Measurements from ENCODE around the gene DCBLD2.

DCBLD2 gene

DNA sequence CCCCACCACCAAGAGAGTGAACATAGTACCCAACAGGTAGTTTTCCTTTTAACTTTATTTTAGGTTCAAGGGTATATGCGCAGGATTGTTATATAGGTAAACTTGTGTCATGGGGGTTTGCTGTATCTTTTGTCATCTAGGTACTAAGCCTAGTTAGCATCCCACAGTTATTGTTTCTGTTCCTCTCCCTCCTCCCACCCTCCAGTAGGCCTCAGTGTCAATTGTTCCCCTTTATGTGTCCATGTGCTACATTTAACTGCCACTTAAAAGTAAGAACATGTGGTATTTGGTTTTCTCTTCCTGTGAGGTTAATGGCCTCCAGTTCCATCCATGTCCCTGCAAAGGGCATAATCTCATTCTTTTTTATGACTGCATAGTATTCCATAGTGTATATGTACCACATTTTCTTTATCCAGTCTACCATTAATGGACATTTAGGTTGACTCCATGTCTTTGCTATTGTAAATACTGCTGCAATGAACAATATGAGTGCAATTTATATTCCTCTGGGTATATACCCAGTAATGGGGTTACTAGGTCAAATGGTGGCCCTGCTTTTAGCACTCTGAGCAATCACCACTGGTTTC is 72.2 kb downstream of the DCBLD2 start:
- Mint-ChIP-seq H3K4me3 (no peak overlapping the region), H3K4me1 (no peaks in the 10 kb centered on the region), H3K9me3 (peaks cover 11 to 21% of the 10 kb centered on the region in 2 donors), H3K27me3 (no peaks in the 10 kb centered on the region), H3K27ac (no peak overlapping the region), H3K36me3 (peaks cover 0 to 4% of the 10 kb centered on the region in 2 donors)
- ATAC-seq (replicated peaks) (peak; percentile 49 to 55), DNase-seq (no peak)

DNA sequence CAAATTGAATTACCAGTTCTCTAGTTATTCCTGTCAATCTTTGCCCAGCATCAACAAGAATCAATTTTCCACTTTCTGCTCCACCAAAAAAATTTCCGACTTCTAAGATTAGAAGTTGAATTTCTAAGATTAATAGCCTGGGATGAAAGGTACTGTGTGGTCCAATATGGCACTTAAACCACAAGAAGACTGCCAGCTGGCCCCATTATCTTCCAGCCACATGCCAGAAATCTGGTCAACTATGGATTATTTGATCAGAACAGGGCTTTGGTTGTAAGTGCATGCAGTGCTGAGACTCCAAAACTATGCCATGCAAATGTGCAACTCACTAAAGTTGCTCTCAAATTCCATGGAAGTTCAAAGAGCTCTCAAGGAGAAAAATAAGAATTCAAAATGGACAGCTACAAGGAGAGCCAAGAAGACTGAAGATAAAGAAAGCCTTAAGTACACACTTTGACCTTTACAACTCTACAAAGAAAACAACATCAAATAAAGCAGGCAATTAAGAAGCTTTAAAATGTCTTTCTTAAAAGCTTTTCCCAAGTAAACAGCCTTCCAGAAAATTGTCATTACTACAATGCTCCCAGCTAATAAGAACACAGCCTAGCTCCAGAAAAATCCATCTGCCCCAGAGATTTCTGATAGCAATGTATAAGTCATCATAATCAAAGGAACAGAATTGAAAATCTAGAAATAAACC is 74.1 kb downstream of the DCBLD2 start:
- Mint-ChIP-seq H3K27me3 (no peaks in the 10 kb centered on the region), H3K36me3 (peaks cover 0 to 4% of the 10 kb centered on the region in 2 donors), H3K9me3 (peaks cover 8 to 16% of the 10 kb centered on the region in 2 donors), H3K27ac (no peak overlapping the region), H3K4me1 (no peaks in the 10 kb centered on the region), H3K4me3 (no peak overlapping the region)
- DNase-seq (no peak), ATAC-seq (replicated peaks) (no peak)

DNA sequence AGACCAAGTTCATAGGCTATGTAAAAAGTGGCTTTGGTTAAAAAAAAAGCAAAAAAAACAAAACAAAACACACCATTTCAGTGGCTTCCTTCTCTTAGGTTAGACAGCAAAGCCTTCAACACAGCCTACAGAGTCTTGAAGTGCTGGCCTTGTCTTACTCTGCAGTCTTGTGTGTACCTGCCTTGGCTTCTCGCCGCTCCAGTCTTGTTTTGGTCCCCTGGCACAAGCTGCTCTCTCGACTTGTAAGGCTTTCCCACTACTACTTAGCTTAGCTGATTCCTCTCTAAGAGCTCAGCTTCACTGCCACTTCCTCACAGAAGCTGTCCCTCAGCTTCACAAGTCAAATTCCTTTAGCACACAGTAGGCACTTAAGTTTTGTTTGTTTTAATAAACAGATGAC is 75.4 kb downstream of the DCBLD2 start:
- no peak overlapping the region for H3K4me3 Mint-ChIP-seq
- ATAC-seq (replicated peaks), result no peak

DNA sequence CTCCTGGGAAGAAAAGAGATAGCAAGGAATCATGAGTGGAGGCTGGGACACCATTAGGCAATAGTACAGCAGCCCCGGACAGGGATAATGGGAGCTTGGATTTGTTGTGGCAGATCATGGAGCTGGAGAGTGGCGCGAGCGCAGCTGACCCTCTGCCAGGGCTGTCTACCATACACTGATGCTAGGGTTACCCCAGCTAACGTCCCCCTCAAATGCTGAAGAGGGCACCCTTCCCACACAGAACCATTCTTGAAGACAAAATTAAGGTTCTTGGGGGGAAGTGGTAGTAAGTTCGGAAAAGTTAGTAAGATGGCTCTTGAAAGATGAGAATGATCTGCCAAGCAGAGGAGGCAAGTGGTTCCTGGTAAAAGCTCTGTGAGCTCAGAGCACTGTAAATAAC is 77.2 kb downstream of the DCBLD2 start:
- H3K27ac Mint-ChIP-seq, result no peak overlapping the region
- no peak for ATAC-seq (replicated peaks)
- H3K4me1 Mint-ChIP-seq, result no peaks in the 10 kb centered on the region
- peaks cover under 1 to 2% of the 10 kb centered on the region in 2 donors for H3K9me3 Mint-ChIP-seq
- H3K4me3 Mint-ChIP-seq, result no peak overlapping the region
- no peaks in the 10 kb centered on the region for H3K36me3 Mint-ChIP-seq
- no peak for DNase-seq
- no peaks in the 10 kb centered on the region for H3K27me3 Mint-ChIP-seq

More for the DNA sequence above, 75.4 kb downstream of the DCBLD2 start:
- no peaks in the 10 kb centered on the region for H3K4me1 Mint-ChIP-seq
- DNase-seq, result no peak
- H3K27me3 Mint-ChIP-seq, result no peaks in the 10 kb centered on the region
- peaks cover 6 to 16% of the 10 kb centered on the region in 2 donors for H3K9me3 Mint-ChIP-seq
- H3K27ac Mint-ChIP-seq, result no peak overlapping the region
- H3K36me3 Mint-ChIP-seq, result peaks cover 0 to 4% of the 10 kb centered on the region in 2 donors

DNA sequence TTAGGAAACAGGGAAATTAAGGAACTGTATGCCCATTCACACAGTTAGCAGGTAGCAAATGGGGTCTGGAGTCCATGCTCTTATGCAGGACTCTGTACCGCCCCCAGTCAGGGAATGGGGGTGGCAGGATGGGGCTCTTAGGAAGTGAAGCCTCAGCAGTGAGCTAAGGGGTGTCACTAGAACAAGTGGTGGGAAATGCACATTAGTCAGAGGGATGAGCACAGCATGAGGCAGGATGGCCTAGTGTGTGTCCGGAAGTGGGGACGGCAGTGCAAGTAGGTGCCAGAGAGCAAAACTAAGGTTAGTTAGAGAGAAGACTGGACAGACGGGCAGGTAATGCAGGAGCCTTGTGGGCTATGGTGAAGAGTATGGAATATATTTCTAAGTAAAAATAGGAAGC is 77.7 kb downstream of the DCBLD2 start:
- H3K4me1 Mint-ChIP-seq, result no peaks in the 10 kb centered on the region
- ATAC-seq (replicated peaks), result no peak
- H3K27ac Mint-ChIP-seq, result no peak overlapping the region
- H3K27me3 Mint-ChIP-seq, result no peaks in the 10 kb centered on the region
- H3K4me3 Mint-ChIP-seq, result no peak overlapping the region
- H3K9me3 Mint-ChIP-seq, result peaks cover 0 to 2% of the 10 kb centered on the region in 2 donors
- no peak for DNase-seq
- H3K36me3 Mint-ChIP-seq, result no peaks in the 10 kb centered on the region

DNA sequence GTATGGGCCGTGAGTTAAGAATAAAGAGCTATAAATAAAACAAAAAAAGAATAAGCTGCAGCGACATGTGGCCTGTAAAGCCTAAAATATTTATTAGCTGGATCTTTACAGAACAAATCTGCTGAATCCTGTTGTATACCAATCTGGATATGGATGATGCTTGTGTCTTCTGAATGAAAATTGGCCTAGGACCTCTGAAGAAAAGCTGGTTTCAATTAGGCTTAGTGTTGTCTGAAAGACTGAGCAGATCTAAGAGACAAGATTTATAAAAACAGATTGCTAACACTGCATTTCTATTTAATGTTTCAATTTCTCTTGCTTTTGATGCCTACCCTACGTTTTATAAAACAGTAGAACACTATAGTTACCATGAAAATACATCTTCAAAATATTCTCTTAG is 80.4 kb downstream of the DCBLD2 start:
- no peaks in the 10 kb centered on the region for H3K9me3 Mint-ChIP-seq
- H3K27ac Mint-ChIP-seq, result no peak overlapping the region
- DNase-seq (no peak), ATAC-seq (replicated peaks) (no peak)
- H3K36me3 Mint-ChIP-seq, result no peaks in the 10 kb centered on the region
- H3K27me3 Mint-ChIP-seq, result no peaks in the 10 kb centered on the region
- no peak overlapping the region for H3K4me3 Mint-ChIP-seq
- H3K4me1 Mint-ChIP-seq, result no peaks in the 10 kb centered on the region

DNA sequence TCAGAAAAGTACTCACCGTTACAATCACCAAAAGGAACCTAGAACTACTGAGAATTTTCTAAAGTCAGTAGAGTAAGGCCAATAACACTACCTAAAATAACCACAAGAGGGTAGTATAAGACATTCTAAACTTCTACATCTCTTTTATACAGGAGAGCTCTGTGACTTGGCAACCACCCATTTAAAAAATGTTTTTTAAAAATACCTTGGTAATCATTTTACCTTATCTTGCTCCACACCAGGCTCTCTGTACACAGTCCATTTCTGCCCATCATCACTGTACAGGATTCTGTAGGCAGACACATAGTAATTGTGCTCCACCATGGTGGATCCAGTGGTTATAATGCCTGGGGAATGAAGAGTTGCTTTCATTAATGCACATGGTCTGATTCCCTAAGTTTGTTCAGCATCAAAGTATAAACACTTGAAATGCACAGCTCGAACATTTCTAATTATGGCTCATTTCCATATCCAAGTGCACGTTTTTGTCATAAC is 83.9 kb downstream of the DCBLD2 start:
- Mint-ChIP-seq H3K36me3 (no peaks in the 10 kb centered on the region), H3K4me1 (no peaks in the 10 kb centered on the region), H3K9me3 (no peaks in the 10 kb centered on the region), H3K4me3 (no peak overlapping the region), H3K27ac (no peak overlapping the region), H3K27me3 (no peaks in the 10 kb centered on the region)
- DNase-seq (no peak), ATAC-seq (replicated peaks) (peak; percentile 83 to 87)

DNA sequence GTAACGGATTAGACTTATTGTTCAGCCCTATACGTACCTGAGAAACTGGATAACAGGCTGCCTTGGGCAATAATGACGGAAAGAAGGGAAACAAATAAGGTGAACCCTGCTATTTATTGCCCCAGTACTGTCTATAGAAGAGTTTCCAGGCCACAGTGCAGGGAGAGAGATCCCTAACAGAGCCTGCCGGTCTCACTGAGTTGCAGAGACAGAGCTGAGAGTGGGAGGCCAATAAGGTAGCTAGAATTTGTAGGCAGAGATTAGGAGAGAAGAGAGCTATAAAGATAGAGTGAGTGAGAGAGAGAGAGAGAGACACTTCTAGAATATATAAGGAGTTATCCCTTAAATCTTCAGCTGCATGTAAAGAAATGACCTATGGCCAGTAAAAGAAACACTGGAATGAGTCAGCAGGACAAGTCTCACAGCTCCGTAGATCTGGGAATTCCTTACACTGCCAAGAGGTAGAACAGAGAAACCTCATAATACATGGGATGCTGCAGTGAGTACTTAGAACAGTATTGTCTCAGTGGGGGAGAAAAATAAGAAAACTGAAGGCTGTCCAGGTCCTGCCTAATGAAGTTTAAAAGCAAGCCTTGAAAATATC is 86.6 kb downstream of the DCBLD2 start:
- Mint-ChIP-seq H3K27ac (no peak overlapping the region), H3K4me3 (no peak overlapping the region), H3K4me1 (no peaks in the 10 kb centered on the region), H3K36me3 (no peaks in the 10 kb centered on the region), H3K9me3 (no peaks in the 10 kb centered on the region), H3K27me3 (no peaks in the 10 kb centered on the region)
- no peak for DNase-seq
- ATAC-seq (replicated peaks), result no peak

DNA sequence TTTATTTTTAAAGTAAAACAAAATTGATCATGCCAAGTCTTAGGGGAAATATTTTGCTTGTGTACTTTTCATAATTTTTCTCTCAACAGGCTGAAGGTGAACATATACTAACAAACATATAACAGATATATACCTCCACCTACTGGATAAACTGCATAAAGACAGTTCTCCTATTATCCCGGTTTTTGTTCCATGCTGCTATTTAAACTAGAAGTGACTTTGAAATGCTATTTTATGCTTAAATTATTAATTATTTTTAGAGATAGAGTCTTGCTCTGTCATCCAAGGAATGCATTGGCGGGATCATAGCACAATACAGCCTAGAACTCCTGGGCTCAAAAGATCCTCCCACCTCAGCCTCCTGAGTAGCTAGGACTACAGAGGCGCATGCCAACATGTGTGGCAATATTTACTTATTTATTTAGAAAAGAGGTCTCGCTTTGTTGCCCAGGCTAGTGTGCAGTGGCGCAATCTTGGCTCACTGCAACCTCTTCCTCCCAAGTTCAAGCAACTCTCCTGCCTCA is 88.6 kb downstream of the DCBLD2 start:
- ATAC-seq (replicated peaks), result peak; percentile 38 to 50
- Mint-ChIP-seq H3K4me1 (peaks cover 6 to 7% of the 10 kb centered on the region in 2 donors), H3K4me3 (no peak overlapping the region), H3K36me3 (no peaks in the 10 kb centered on the region), H3K9me3 (no peaks in the 10 kb centered on the region), H3K27me3 (no peaks in the 10 kb centered on the region), H3K27ac (no peak overlapping the region)
- no peak for DNase-seq

DNA sequence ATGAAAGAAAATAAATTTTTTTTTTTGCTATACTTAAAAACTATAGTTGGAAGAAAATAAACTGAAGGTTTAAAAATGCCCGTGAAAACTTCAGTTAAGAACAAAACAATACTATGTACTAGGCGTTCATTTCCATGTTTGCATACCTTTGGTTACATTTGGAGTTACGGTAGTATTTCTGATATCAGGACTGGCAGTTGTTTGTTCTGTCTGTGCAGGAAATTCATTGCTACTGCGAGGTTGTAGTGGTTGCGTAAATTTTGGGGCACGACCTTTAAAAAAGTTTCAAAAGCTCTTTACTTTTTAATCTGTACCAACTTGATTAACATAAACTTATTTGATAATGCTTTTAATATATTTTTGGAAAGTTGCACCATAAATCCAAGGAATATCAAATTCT is 90.4 kb downstream of the DCBLD2 start:
- Mint-ChIP-seq H3K36me3 (peaks cover 0 to 4% of the 10 kb centered on the region in 2 donors), H3K27me3 (no peaks in the 10 kb centered on the region), H3K9me3 (no peaks in the 10 kb centered on the region), H3K4me3 (no peak overlapping the region), H3K4me1 (peaks cover 6 to 7% of the 10 kb centered on the region in 2 donors), H3K27ac (no peak overlapping the region)
- no peak for DNase-seq
- no peak for ATAC-seq (replicated peaks)

DNA sequence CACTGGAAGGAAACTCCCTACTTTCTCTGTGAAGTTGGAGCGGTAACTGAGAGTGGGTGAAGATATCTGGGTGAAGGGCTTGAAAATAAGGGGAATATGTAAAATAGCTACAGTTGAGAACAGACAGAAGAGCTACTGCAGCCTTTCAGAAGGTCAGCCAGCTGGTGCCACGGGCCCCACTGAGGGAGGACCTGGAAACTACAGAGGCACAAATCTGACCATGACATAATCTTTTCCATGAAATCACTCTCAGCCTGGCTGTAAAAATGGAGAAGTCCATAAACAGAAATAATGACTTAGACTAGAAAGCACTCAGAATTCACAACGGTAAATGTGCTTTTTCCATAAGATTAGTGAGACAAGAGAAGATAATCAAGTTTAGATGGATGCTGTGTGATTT is 91.9 kb downstream of the DCBLD2 start:
- no peaks in the 10 kb centered on the region for H3K27me3 Mint-ChIP-seq
- peak overlapping the region; percentile 26 for H3K27ac Mint-ChIP-seq
- H3K4me1 Mint-ChIP-seq, result peaks cover 6 to 7% of the 10 kb centered on the region in 2 donors
- no peaks in the 10 kb centered on the region for H3K9me3 Mint-ChIP-seq
- peak; percentile 67 to 71 for ATAC-seq (replicated peaks)
- no peak for DNase-seq
- H3K36me3 Mint-ChIP-seq, result peaks cover 0 to 7% of the 10 kb centered on the region in 2 donors
- H3K4me3 Mint-ChIP-seq, result no peak overlapping the region

DNA sequence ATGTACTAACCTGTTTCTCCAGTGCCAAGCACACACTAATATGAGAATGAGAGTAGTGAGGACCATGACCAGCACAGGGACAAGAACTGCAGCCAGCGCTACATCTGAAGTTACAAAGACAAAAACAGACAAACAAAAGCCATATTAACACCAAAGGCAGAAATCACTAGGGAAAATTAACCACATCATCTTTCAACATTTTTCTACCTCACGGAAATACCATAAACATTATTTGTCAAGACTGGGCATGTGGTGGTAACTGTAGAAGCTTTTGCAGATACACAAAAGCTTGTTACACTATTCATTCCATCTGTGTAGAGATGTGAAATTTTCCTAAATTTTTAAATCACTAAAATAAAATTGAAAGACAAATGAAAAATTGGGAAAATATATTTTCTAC is 93.4 kb downstream of the DCBLD2 start:
- ATAC-seq (replicated peaks) (no peak), DNase-seq (no peak)
- H3K36me3 Mint-ChIP-seq, result peaks cover 2 to 7% of the 10 kb centered on the region in 2 donors
- no peaks in the 10 kb centered on the region for H3K9me3 Mint-ChIP-seq
- H3K4me3 Mint-ChIP-seq, result no peak overlapping the region
- no peaks in the 10 kb centered on the region for H3K27me3 Mint-ChIP-seq
- peaks cover 6 to 7% of the 10 kb centered on the region in 2 donors for H3K4me1 Mint-ChIP-seq
- no peak overlapping the region for H3K27ac Mint-ChIP-seq

DNA sequence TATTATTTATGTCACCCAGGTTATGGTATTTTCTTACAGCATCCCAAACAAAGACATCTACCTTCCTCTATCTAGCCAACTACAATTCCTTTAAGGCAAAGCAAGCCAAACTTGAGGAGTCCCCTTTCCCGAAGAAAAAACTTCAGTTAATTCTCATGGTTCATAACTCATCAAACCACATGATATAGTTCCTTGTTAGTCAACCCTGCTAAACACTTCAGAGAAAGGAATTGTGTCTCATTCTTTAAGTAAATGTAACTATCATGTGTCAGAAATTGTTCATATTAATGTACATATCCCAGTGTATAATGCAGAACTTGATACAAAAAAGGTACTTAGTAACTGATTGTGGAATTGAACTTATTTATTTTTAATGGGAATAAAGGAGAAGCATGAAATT is 93.9 kb downstream of the DCBLD2 start:
- no peaks in the 10 kb centered on the region for H3K27me3 Mint-ChIP-seq
- no peaks in the 10 kb centered on the region for H3K9me3 Mint-ChIP-seq
- H3K27ac Mint-ChIP-seq, result no peak overlapping the region
- no peak overlapping the region for H3K4me3 Mint-ChIP-seq
- peaks cover 6 to 7% of the 10 kb centered on the region in 2 donors for H3K4me1 Mint-ChIP-seq
- ATAC-seq (replicated peaks) (no peak), DNase-seq (no peak)
- peaks cover 2 to 7% of the 10 kb centered on the region in 2 donors for H3K36me3 Mint-ChIP-seq

DNA sequence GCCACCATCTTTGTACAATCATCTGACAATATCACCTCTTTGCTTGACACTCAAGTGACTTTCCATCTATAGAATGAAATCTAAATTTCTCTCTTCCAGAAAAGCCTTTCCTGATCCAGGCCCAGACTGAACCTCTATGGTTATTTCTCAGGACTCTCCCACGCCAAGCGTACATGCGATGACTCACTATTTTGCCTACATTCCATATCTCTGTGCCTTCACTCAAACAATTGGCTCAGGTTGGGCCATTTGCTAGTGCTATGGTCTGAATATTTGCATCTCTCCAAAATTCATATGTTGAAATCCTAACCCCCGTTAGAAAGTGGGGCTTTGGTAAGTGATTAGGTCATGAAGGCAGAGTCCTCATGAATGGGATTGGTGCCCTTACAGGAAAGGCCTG is 94.5 kb downstream of the DCBLD2 start:
- Mint-ChIP-seq H3K4me3 (no peak overlapping the region), H3K4me1 (peaks cover 6 to 7% of the 10 kb centered on the region in 2 donors), H3K27me3 (no peaks in the 10 kb centered on the region), H3K27ac (no peak overlapping the region), H3K9me3 (no peaks in the 10 kb centered on the region), H3K36me3 (peaks cover 2 to 7% of the 10 kb centered on the region in 2 donors)
- no peak for ATAC-seq (replicated peaks)
- no peak for DNase-seq

DNA sequence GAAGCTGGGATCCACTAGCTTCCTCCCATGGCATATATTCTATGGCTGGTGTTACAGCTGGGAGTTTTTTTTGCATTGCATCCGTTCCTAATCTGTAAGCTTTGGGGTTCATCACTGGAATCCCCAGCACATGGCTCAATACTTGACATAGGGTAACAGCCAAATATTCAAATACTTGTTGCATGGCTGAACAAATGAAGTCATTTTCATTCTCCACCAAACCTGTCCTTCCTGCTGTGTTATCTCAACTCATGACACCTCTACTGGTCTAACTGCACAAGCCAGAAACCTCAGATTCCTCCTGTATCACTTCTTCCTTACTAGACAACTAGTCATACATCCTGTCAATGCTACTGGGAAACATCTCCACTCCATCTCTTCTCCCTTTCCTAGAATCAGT is 95.0 kb downstream of the DCBLD2 start:
- Mint-ChIP-seq H3K4me1 (peaks cover 6 to 7% of the 10 kb centered on the region in 2 donors), H3K9me3 (no peaks in the 10 kb centered on the region), H3K27me3 (no peaks in the 10 kb centered on the region), H3K36me3 (peaks cover 2 to 7% of the 10 kb centered on the region in 2 donors), H3K4me3 (no peak overlapping the region), H3K27ac (no peak overlapping the region)
- ATAC-seq (replicated peaks) (no peak), DNase-seq (no peak)
